SK-N-SH (cell line): ENCODE data around the gene SP6. TPM values are rescaled to one million over a fixed set of nuclear protein-coding genes. Genes with fewer than 3 reads are reported as not detected.

Experiments
- CTCF ChIA-PET: fragments of 300-600, 350-600 bp; formaldehyde crosslinking; extraction: SDS; loops from one replicate; lab custom pipeline; 2021; lab: Yijun Ruan, JAX
- POLR2A ChIA-PET: fragments of 350-600 bp; sonication (Branson Sonifier 250); formaldehyde crosslinking; extraction: SDS; loops from one replicate; lab custom pipeline; 2020; ENCODE audit warnings: antibody characterized with exemption, inconsistent platforms; lab: Yijun Ruan, JAX
- DNase-seq: peaks from one replicate; pipeline ENCODE4 v3.0.0; 2012
- H2AFZ ChIP-seq: fragments of 200-600 bp; sonication (generic); 2 replicates; pipeline ENCODE4 v1.8.1; 2016; ENCODE audit warnings: antibody characterized with exemption, mild to moderate bottlenecking, low read depth
- H3F3A ChIP-seq: fragments of 200-600 bp; sonication (generic); replicated peaks from 2 replicates; pipeline ENCODE3; 2016; ENCODE audit warnings: antibody characterized with exemption, mild to moderate bottlenecking; ENCODE audit not compliant: insufficient read depth
- H3K27ac ChIP-seq, 2 experiments: fragments of 200-500 bp in 1 of 2; fragments of 200-600 bp in 1 of 2; sonication (Bioruptor generic) in 1 of 2; sonication (generic), shearing (Covaris generic) in 1 of 2; 2 replicates each; pipeline versions ENCODE4 v1.5.1 to v1.6.1; 2014 to 2016; ENCODE audit warnings: low read depth in 2 of 2, inconsistent platforms in 1 of 2, low read length in 1 of 2, mild to moderate bottlenecking in 1 of 2, mixed read lengths in 1 of 2
- H3K27me3 ChIP-seq: fragments of 200-600 bp; sonication (generic), shearing (Covaris generic); 2 replicates; pipeline ENCODE4 v1.6.1; 2016; ENCODE audit warnings: mixed run types; ENCODE audit not compliant: insufficient read depth
- H3K36me3 ChIP-seq, 2 experiments: fragments of 200-500 bp in 1 of 2; fragments of 200-600 bp in 1 of 2; sonication (Bioruptor generic) in 1 of 2; sonication (generic) in 1 of 2; replicated peaks in 1 of 2; 2 replicates each; pipeline versions ENCODE3 to v1.5.1; 2014 to 2016; ENCODE audit warnings: low read length in 1 of 2, mild to moderate bottlenecking in 1 of 2; ENCODE audit not compliant: insufficient read depth in 2 of 2, control insufficient read depth in 1 of 2
- H3K4me1 ChIP-seq, 2 experiments: fragments of 200-500 bp in 1 of 2; fragments of 200-600 bp in 1 of 2; sonication (Bioruptor generic) in 1 of 2; sonication (generic), shearing (Covaris generic) in 1 of 2; 2 replicates each; pipeline versions ENCODE4 v1.5.1 to v1.6.1; 2014 to 2016; ENCODE audit warnings: low read depth in 1 of 2, low read length in 1 of 2, mixed run types in 1 of 2; ENCODE audit not compliant: insufficient read depth in 2 of 2, control insufficient read depth in 1 of 2
- H3K4me2 ChIP-seq: fragments of 200-600 bp; sonication (generic), shearing (Covaris generic); 2 replicates; pipeline ENCODE4 v1.6.1; 2017; ENCODE audit warnings: mixed run types
- H3K4me3 ChIP-seq, 2 experiments: fragments of 200-500 bp in 1 of 2; fragments of 200-600 bp in 1 of 2; sonication (Bioruptor generic) in 1 of 2; sonication (generic), shearing (Covaris generic) in 1 of 2; 2 replicates each; pipeline versions ENCODE4 v1.5.1 to v1.8.1; 2014 to 2016; ENCODE audit warnings: low read depth in 2 of 2, inconsistent platforms in 1 of 2, low read length in 1 of 2, mild to moderate bottlenecking in 1 of 2, mixed read lengths in 1 of 2, moderate library complexity in 1 of 2
- H3K79me2 ChIP-seq: fragments of 200-600 bp; sonication (generic); 2 replicates; pipeline ENCODE4 v1.8.1; 2017; ENCODE audit warnings: mild to moderate bottlenecking; ENCODE audit not compliant: insufficient read depth
- H3K9ac ChIP-seq: fragments of 200-600 bp; sonication (generic); 2 replicates; pipeline ENCODE4 v1.6.1; 2017; ENCODE audit warnings: mixed run types
- H3K9me2 ChIP-seq: fragments of 200-600 bp; sonication (generic); 2 replicates; pipeline ENCODE4 v1.6.1; 2017; ENCODE audit warnings: mixed run types
- H3K9me3 ChIP-seq: fragments of 200-600 bp; sonication (generic); 2 replicates; pipeline ENCODE4 v1.6.1; 2017; ENCODE audit warnings: mixed run types, mild to moderate bottlenecking, moderate library complexity
- H4K20me1 ChIP-seq: fragments of 200-600 bp; sonication (generic); 2 replicates; pipeline ENCODE4 v1.6.1; 2017; ENCODE audit warnings: mild to moderate bottlenecking, mixed run types; ENCODE audit not compliant: insufficient read depth
- CTCF ChIP-seq: fragments of 200-600 bp; sonication (generic); IDR thresholded peaks from 2 replicates; pipeline ENCODE4 v1.6.1; 2017; ENCODE audit warnings: antibody characterized with exemption, mild to moderate bottlenecking, moderate library complexity
- EP300 ChIP-seq, 2 experiments: IDR thresholded peaks; 2 replicates each; pipeline versions ENCODE4 v1.4.0 to v1.6.1; 2012; ENCODE audit warnings: borderline replicate concordance in 1 of 2, low read depth in 1 of 2, low read length in 1 of 2
- GABPA ChIP-seq: IDR thresholded peaks from 2 replicates; pipeline ENCODE4 v1.4.0; 2012; ENCODE audit warnings: low read depth, mild to moderate bottlenecking
- MAX ChIP-seq: IDR thresholded peaks from 2 replicates; pipeline ENCODE4 v1.4.0; 2012; ENCODE audit warnings: low read depth
- MEF2A ChIP-seq: IDR thresholded peaks from 2 replicates; pipeline ENCODE4 v1.4.0; 2012; ENCODE audit warnings: low read depth, borderline replicate concordance
- POLR2AphosphoS5 ChIP-seq: IDR thresholded peaks from 2 replicates; pipeline ENCODE4 v1.6.1; 2012; ENCODE audit warnings: low read depth, low read length
- RCOR1 ChIP-seq: fragments of 150-350 bp; IDR thresholded peaks from 2 replicates; pipeline ENCODE4 v1.6.1; 2017; ENCODE audit warnings: antibody characterized with exemption, low read length
- WGBS: methylation state at CpG from one replicate; pipeline ENCODE4 v1.1.6; 2017; ENCODE audit warnings: low lambda C conversion rate; 5-methylcytosine and 5-hydroxymethylcytosine counted together
- polyA plus RNA-seq, 3 experiments: library from polyadenylated mRNA; depleted of rRNA; stranded (reverse); fragments of >200 nt; gene quantifications; 2 replicates each; pipeline ENCODE4 v1.2.3, GENCODE V29; 2012
- TF ChIP-seq, protein P1 (sequence below): IDR thresholded peaks from 2 replicates; pipeline ENCODE4 v1.4.0; 2012; ENCODE audit warnings: low read depth, borderline replicate concordance
- TF ChIP-seq, protein P2 (sequence below): IDR thresholded peaks from 2 replicates; pipeline ENCODE4; 2012
- TF ChIP-seq, protein P3 (sequence below): fragments of 150-350 bp; IDR thresholded peaks from 2 replicates; pipeline ENCODE4 v1.6.1; 2016; ENCODE audit warnings: mild to moderate bottlenecking, low read depth, low read length
- TF ChIP-seq, protein P4 (sequence below): IDR thresholded peaks from 2 replicates; pipeline ENCODE4 v1.4.0; 2012; ENCODE audit warnings: low read depth, borderline replicate concordance

Gene SP6
- polyA plus RNA-seq, 1 of the 3 experiments (the other 2 are of a cell fraction): 0.03 TPM

DNA sequence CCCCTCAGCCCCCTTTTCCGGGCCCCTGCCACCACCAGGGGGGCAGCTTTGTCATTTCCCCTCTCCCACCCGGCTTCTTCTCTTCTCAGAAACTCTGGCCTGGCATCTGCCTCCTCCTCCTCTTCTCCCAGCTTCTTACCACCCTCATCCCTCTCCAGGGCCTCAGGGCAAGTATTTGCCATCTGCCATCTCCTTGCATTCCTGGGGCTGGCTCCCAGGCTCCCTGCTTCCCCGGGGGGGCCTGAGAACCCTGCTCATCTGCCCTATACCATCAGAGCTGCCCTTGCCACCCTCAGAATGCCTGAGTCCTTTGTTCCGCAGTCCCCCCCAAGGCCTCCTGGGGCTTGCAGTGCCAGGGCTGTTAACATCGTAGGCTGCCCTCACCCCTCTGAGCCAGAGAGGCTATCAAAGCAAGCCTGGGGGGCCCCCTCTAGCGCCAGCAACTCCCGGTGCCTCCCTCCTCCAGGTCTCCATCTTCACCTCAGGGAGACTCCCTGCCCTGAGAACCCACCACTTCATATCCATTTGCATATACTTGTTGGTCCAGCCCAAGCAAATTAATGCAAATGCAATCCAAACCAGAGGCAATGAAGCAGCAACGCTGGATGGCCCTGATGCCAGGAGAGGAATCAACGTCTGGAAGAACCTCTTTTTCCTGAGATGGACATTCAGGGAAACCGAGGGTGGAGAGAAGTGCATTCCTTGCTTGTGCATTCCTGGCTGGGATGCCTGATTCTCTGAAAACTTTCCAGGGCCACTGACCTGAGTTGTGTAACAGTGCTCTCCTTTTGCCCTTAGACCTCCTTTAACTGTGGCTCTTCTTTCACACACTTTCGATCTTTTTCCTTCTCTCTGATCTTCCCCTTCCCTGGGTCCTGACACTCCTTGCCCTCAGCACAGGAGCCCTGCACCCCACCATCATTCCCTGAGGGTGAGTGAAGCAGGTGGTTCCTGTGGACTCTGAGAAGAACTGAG, 24.3 kb upstream of the SP6 start:
- no peaks in the 10 kb centered on the region for H3K9me3 ChIP-seq
- CTCF ChIA-PET: interaction anchor here (0.9 to 9.4 kb wide), 6 partner anchors 14 to 74 kb away, joined by 3 to 108 read pairs (median 14); partner anchors contain the start of gene SCRN2

More for the DNA sequence above, 24.3 kb upstream of the SP6 start:
- H3K79me2 ChIP-seq: no peaks in the 10 kb centered on the region
- peaks cover 5% of the 10 kb centered on the region for H3F3A ChIP-seq
- POLR2A ChIA-PET: no interaction called here
- TF ChIP-seq, protein P1, sequence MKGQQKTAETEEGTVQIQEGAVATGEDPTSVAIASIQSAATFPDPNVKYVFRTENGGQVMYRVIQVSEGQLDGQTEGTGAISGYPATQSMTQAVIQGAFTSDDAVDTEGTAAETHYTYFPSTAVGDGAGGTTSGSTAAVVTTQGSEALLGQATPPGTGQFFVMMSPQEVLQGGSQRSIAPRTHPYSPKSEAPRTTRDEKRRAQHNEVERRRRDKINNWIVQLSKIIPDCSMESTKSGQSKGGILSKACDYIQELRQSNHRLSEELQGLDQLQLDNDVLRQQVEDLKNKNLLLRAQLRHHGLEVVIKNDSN: no peak
- TF ChIP-seq POLR2AphosphoS5 (no peak), RCOR1 (no peak), MAX (no peak), EP300 (IDR thresholded peaks at IDR 0.05; ENCODE audit: borderline replicate concordance in 1 of 2, low read depth in 1 of 2, low read length in 1 of 2) (no peak), GABPA (no peak), MEF2A (no peak), CTCF (no peak)
- TF ChIP-seq, protein P2, sequence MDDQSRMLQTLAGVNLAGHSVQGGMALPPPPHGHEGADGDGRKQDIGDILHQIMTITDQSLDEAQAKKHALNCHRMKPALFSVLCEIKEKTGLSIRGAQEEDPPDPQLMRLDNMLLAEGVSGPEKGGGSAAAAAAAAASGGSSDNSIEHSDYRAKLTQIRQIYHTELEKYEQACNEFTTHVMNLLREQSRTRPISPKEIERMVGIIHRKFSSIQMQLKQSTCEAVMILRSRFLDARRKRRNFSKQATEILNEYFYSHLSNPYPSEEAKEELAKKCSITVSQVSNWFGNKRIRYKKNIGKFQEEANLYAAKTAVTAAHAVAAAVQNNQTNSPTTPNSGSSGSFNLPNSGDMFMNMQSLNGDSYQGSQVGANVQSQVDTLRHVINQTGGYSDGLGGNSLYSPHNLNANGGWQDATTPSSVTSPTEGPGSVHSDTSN: no peak
- TF ChIP-seq, protein P3, sequence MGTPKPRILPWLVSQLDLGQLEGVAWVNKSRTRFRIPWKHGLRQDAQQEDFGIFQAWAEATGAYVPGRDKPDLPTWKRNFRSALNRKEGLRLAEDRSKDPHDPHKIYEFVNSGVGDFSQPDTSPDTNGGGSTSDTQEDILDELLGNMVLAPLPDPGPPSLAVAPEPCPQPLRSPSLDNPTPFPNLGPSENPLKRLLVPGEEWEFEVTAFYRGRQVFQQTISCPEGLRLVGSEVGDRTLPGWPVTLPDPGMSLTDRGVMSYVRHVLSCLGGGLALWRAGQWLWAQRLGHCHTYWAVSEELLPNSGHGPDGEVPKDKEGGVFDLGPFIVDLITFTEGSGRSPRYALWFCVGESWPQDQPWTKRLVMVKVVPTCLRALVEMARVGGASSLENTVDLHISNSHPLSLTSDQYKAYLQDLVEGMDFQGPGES: no peak
- TF ChIP-seq, protein P4, sequence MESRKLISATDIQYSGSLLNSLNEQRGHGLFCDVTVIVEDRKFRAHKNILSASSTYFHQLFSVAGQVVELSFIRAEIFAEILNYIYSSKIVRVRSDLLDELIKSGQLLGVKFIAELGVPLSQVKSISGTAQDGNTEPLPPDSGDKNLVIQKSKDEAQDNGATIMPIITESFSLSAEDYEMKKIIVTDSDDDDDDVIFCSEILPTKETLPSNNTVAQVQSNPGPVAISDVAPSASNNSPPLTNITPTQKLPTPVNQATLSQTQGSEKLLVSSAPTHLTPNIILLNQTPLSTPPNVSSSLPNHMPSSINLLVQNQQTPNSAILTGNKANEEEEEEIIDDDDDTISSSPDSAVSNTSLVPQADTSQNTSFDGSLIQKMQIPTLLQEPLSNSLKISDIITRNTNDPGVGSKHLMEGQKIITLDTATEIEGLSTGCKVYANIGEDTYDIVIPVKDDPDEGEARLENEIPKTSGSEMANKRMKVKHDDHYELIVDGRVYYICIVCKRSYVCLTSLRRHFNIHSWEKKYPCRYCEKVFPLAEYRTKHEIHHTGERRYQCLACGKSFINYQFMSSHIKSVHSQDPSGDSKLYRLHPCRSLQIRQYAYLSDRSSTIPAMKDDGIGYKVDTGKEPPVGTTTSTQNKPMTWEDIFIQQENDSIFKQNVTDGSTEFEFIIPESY: no peak
- no peak for DNase-seq
- H3K4me2 ChIP-seq: no peak overlapping the region
- no peaks in the 10 kb centered on the region for H4K20me1 ChIP-seq
- H3K27ac ChIP-seq: no peak overlapping the region
- H3K9me2 ChIP-seq: no peaks in the 10 kb centered on the region
- H3K4me3 ChIP-seq: no peak overlapping the region
- peaks cover 59% of the 10 kb centered on the region for H3K27me3 ChIP-seq
- H3K36me3 ChIP-seq: no peaks in the 10 kb centered on the region
- no peak overlapping the region for H2AFZ ChIP-seq
- H3K4me1 ChIP-seq: peaks cover 0 to 8% of the 10 kb centered on the region in 2 experiments; a peak in 1 of 4 replicates
- WGBS: 36% methylated on average over 11 of the region's 11 CpGs
- no peak overlapping the region for H3K9ac ChIP-seq
